Naive B cell (primary cell): ENCODE data around the gene BPTF. TPM values are rescaled to one million over a fixed set of nuclear protein-coding genes. Genes with fewer than 3 reads are reported as not detected.
"Not testable (repeated sequence)": the region's sequence is repeated elsewhere in the genome, so short reads cannot be mapped to it uniquely, and the experiment has no call there.

Experiments used
- ATAC-seq, 2 donors: fragments of 150-1000 bp; cut with Tn5 transposase; 2 replicates each; pipeline ENCODE4 v1.10.0; 2021; ENCODE audit warnings: low read depth in 2 of 2, mild to moderate bottlenecking in 2 of 2, moderate library complexity in 2 of 2
- DNase-seq: peaks from one replicate; pipeline ENCODE4 v3.0.0; 2022
- H3K27ac Mint-ChIP-seq, 6 donors: one replicate each; pipeline ENCODE4 v1.8.0; 2020 to 2022; ENCODE audit warnings: mild to moderate bottlenecking in 6 of 6, mixed read lengths in 6 of 6, moderate library complexity in 5 of 6, inconsistent platforms in 2 of 6
- H3K27me3 Mint-ChIP-seq, 3 donors: one replicate each; pipeline ENCODE4 v1.8.0; 2021 to 2022; ENCODE audit warnings: mixed read lengths in 3 of 3, mild to moderate bottlenecking in 1 of 3
- H3K36me3 Mint-ChIP-seq, 2 donors: one replicate each; pipeline ENCODE4 v1.8.0; 2020 to 2022; ENCODE audit warnings: mixed read lengths in 2 of 2, inconsistent platforms in 1 of 2, mild to moderate bottlenecking in 1 of 2
- H3K4me1 Mint-ChIP-seq, 3 donors: one replicate each; pipeline ENCODE4 v1.8.0; 2020 to 2022; ENCODE audit warnings: mixed read lengths in 3 of 3, inconsistent platforms in 1 of 3, mild to moderate bottlenecking in 1 of 3, moderate library complexity in 1 of 3
- H3K4me3 Mint-ChIP-seq, 8 donors: one replicate each; pipeline ENCODE4 v1.8.0; 2020 to 2022; ENCODE audit warnings: mild to moderate bottlenecking in 8 of 8, mixed read lengths in 8 of 8, moderate library complexity in 8 of 8, inconsistent platforms in 2 of 8
- H3K9me3 Mint-ChIP-seq, 7 donors: one replicate each; pipeline ENCODE4 v1.8.0; 2020 to 2022; ENCODE audit warnings: mixed read lengths in 7 of 7, mild to moderate bottlenecking in 5 of 7, inconsistent platforms in 2 of 7, moderate library complexity in 1 of 7
- polyA plus RNA-seq, 6 donors: library from polyadenylated mRNA; unstranded; fragments of 300-500 nt; fragmentation: Illumina TruSeq; gene quantifications; one replicate each; pipeline ENCODE4 v1.2.3, GENCODE V29; 2021; ENCODE audit warnings: low read depth in 6 of 6

The BPTF gene
- polyA plus RNA-seq, 6 donors from 2014 or later = 13.0 to 41.5 (median 14.6) TPM

DNA sequence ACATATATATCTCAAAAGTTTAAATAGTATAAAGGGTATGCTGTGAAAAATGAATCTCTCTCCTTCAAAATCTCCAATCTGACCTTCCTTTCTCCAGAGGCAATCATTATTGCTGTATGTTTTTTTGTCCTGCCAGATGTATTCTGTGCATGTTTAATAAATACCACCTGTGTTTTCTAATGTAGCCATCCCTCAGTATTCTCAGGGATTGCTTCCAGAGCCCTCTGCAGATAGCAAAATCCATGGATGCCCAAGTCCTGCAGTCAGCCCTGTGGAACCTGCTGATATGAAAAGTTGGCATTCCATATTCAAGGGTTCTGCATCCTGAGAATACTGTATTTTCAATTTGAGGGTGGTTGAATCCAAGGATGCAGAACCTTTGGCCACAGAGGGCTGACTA is 42.9 kb downstream of the BPTF start:
- H3K27me3 Mint-ChIP-seq = no peaks in the 10 kb centered on the region
- H3K36me3 Mint-ChIP-seq = peaks cover 0 to 6% of the 10 kb centered on the region in 2 donors
- DNase-seq (no peak), ATAC-seq (no peak)
- H3K27ac Mint-ChIP-seq = peak overlapping the region in 1 of 6 donors; percentile 14
- no peaks in the 10 kb centered on the region for H3K9me3 Mint-ChIP-seq
- no peak overlapping the region for H3K4me3 Mint-ChIP-seq
- H3K4me1 Mint-ChIP-seq = peaks cover 14 to 30% (median 21%) of the 10 kb centered on the region in 3 donors

DNA sequence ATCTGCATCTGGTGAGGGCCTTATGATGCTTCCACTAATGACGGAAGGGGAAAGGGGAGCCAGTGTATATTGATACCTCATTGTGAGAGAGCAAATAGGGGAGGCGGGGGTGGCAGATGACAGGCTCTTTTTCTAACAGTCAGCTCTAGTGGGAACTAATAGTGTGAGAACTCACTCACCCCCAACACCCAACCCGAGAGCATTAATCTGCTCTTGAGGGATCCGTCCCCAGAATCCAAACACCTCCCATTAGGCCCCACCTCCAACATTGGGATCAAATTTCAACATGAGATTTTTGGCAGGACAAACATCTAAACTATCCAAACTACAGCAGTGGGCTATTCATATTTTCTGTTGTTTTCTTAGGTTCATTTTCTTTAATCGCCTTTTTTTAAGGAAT is 54.4 kb downstream of the BPTF start:
- Mint-ChIP-seq H3K36me3 (peaks cover 0 to 14% of the 10 kb centered on the region in 2 donors), H3K4me1 (peaks cover 2 to 9% (median 4%) of the 10 kb centered on the region in 3 donors), H3K9me3 (no peaks in the 10 kb centered on the region), H3K27me3 (no peaks in the 10 kb centered on the region), H3K4me3 (no peak overlapping the region), H3K27ac (peak overlapping the region in 2 of 6 donors; percentile 23 to 73)
- no peak for ATAC-seq
- DNase-seq = no peak

DNA sequence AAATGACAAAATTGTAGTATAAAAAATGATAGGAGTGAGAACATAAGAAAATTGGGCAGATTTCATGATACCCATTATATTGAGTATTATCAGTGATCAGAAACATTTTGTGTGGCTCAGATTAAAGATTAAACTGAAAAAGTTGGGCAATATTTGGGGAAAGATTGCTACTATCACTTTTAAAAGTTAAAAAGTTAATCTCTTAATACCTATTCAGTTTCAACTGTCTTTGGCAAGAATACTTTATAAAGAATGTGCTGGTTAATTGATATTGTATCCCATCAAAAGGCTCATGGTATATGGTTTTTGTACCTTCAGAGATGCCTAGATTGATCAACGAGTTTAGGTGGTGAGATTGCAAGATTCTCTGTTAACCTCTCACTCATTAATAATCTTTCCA is 55.8 kb downstream of the BPTF start:
- DNase-seq = no peak

DNA sequence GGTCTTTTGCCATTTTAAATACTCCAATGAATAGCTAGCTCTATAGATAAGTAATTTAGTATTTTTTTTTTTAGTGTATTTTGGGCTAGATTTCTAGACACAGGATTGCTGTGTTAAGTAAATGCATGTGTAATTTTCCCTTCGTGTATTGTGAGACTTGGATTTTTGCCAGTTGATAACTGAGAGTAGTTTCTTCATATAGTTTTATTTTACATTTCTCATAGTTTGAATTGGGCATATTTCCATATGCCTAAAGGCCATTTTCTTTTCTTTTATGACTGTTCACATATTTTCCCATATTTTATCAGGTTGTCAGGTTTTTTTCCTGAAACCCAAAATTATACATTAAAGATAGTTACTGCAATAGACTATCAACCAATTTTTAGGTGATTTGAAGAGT is 59.4 kb downstream of the BPTF start:
- DNase-seq = no peak
- Mint-ChIP-seq H3K4me1 (no peaks in the 10 kb centered on the region), H3K36me3 (peaks cover 0 to 11% of the 10 kb centered on the region in 2 donors), H3K27ac (peak overlapping the region in 1 of 6 donors; percentile 21), H3K27me3 (no peaks in the 10 kb centered on the region), H3K9me3 (no peaks in the 10 kb centered on the region), H3K4me3 (no peak overlapping the region)
- ATAC-seq = no peak

More for the DNA sequence above, 55.8 kb downstream of the BPTF start:
- Mint-ChIP-seq H3K4me1 (peaks cover 2 to 9% (median 4%) of the 10 kb centered on the region in 3 donors), H3K27me3 (no peaks in the 10 kb centered on the region), H3K36me3 (peaks cover 0 to 14% of the 10 kb centered on the region in 2 donors), H3K9me3 (no peaks in the 10 kb centered on the region), H3K4me3 (no peak overlapping the region), H3K27ac (peak overlapping the region in 1 of 6 donors; percentile 22)
- ATAC-seq = no peak

DNA sequence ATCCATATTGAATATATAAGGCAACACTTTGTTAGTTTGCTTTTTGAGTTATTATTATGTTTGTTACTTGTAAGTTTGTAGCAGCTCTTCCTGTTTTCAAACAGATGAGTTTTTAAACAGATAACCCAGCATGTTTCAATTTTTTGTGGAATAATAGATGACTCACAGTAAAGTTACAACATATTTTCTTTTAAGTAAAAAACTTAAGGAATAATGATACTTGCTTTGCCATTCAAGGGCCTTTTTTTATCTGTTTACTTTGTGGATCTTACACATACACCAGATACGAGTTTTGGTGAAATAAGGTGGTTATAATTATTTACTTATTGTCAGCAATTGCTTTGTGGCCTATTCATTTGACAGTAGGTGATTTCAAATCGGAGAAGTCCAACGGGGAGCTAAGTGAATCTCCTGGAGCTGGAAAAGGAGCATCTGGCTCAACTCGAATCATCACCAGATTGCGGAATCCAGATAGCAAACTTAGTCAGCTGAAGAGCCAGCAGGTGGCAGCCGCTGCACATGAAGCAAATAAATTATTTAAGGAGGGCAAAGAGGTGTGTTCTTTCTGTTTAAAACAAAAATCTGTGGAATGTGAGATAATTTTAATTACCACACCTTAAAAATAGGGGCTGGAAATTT is 66.3 kb downstream of the BPTF start:
- no peak for ATAC-seq
- no peaks in the 10 kb centered on the region for H3K27me3 Mint-ChIP-seq
- no peak for DNase-seq
- peaks cover 0 to 15% (median 0%) of the 10 kb centered on the region in 3 donors for H3K4me1 Mint-ChIP-seq
- no peak overlapping the region for H3K27ac Mint-ChIP-seq
- no peaks in the 10 kb centered on the region for H3K9me3 Mint-ChIP-seq
- no peak overlapping the region for H3K4me3 Mint-ChIP-seq
- H3K36me3 Mint-ChIP-seq = peaks cover 0 to 18% of the 10 kb centered on the region in 2 donors

DNA sequence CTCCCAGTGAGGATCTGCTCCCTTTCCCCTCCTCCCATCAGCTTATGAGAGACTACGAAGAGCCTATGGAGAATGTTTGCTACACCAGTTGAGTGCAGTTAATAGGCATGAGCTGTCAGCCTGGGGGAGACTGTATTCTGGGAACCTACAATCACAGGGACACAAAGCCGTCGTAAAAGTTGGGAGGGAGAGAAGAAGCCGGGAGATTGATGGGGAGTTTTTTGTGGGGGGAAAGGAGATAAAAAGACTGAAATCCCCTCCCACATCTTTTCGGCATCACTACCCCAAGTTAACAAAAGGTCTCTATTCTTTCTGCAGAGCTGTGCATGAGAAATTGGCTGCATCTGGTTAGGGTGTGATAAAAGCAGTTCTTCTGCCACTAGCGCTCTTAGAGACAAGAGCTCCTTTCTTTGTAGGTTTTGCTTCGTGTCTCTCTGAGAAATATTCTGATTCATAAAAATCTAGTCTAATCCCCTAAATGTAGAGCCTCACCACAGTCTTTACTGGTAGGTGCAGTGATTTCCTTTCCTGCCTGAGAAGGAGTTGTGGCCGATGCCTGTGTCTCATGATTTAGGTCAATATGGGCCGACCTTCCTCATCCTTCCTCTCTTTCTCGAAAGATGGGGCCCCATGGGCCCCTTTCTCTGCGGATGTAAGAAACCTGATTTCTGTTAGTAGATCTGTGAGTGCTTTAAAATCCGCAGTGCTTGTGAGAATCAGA is 77.4 kb downstream of the BPTF start:
- DNase-seq = no peak
- no peak for ATAC-seq
- Mint-ChIP-seq H3K36me3 (peaks cover 0 to 7% of the 10 kb centered on the region in 2 donors), H3K27me3 (no peaks in the 10 kb centered on the region), H3K9me3 (no peaks in the 10 kb centered on the region), H3K4me3 (no peak overlapping the region), H3K4me1 (no peaks in the 10 kb centered on the region), H3K27ac (peak overlapping the region in 2 of 6 donors; percentile 38 to 74)

DNA sequence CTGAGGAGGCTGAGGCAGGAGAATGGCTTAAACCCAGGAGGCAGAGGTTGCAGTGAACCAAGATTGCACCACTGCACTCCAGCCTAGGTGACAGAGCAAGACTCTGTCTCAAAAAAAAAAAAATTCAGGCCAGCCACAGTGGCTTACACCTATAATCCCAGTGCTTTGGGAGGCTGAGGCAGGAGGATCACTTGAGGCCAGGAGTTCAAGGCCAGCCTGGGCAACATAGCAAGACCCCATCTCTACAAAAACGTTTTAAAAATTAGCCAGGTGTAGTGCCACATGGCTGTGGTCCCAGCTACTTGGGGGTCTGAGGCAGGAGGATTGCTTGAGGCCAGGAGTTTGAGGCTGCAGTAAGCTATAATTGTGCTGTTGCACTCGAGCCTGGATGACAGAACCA is 80.0 kb downstream of the BPTF start:
- not testable (repeated sequence) for H3K4me3 Mint-ChIP-seq, H3K27me3 Mint-ChIP-seq, H3K9me3 Mint-ChIP-seq, ATAC-seq, H3K4me1 Mint-ChIP-seq, DNase-seq
- Mint-ChIP-seq H3K27ac (peak overlapping the region in 2 of 6 donors; percentile 58 to 89), H3K36me3 (peaks cover 0 to 15% of the 10 kb centered on the region in 2 donors)

DNA sequence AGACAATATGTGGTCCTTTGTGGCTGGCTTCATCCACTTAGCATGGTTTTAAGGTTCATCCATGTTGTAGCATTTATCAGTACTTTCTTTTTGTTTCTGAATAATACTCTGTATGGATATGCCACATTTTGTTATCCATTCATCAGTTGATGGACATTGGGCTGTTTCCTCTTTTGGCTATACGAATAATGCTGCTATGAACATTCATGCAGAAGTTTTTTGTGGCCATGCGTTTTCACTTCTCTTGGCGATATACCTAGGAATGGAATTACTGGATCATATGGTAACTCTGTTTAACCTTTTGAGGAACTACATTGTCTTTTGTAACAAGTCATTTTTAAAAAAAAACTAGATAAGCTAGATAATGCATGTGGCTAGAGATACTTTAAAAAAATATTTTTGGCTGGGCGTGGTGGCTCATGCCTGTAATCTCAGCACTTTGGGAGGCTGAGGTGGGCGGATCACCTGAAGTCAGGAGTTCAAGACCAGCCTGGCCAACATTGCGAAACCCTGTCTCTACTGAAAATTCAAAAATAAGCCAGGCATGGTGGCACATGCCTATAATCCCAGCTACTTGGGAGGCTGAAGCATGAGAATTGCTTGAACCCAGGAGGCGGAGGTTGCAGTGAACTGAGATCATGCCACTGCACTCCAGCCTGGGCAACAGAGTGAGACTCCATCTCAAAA is 85.0 kb downstream of the BPTF start:
- H3K4me1 Mint-ChIP-seq, DNase-seq, H3K4me3 Mint-ChIP-seq, ATAC-seq, H3K27me3 Mint-ChIP-seq, H3K9me3 Mint-ChIP-seq: not testable (repeated sequence)
- Mint-ChIP-seq H3K27ac (peak overlapping the region in 1 of 6 donors; percentile 37), H3K36me3 (peaks cover 20 to 25% of the 10 kb centered on the region in 2 donors)

DNA sequence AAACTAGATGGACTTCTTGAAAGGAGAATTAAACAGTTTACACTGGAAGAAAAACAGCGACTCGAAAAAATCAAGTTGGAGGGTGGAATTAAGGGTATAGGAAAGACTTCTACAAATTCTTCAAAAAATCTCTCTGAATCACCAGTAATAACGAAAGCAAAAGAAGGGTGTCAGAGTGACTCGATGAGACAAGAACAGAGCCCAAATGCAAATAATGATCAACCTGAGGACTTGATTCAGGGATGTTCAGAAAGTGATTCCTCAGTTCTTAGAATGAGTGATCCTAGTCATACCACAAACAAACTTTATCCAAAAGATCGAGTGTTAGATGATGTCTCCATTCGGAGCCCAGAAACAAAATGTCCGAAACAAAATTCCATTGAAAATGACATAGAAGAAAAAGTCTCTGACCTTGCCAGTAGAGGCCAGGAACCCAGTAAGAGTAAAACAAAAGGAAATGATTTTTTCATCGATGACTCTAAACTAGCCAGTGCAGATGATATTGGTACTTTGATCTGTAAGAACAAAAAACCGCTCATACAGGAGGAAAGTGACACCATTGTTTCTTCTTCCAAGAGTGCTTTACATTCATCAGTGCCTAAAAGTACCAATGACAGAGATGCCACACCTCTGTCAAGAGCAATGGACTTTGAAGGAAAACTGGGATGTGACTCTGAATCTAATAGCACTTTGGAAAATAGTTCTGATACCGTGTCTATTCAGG is 85.9 kb downstream of the BPTF start:
- Mint-ChIP-seq H3K27ac (peak overlapping the region in 4 of 6 donors; percentile 28 to 75 (median 50)), H3K4me3 (no peak overlapping the region), H3K36me3 (peaks cover 20 to 31% of the 10 kb centered on the region in 2 donors)

DNA sequence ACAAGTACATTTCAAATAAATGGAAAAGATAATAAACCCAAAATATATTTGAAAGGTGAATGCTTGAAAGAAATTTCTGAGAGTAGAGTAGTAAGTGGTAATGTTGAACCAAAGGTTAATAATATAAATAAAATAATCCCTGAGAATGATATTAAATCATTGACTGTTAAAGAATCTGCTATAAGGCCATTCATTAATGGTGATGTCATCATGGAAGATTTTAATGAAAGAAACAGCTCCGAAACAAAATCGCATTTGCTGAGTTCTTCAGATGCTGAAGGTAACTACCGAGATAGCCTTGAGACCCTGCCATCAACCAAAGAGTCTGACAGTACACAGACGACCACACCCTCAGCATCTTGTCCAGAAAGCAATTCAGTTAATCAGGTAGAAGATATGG is 86.8 kb downstream of the BPTF start:
- ATAC-seq (no peak), DNase-seq (no peak)
- Mint-ChIP-seq H3K27ac (peak overlapping the region in 3 of 6 donors; percentile 34 to 46 (median 37)), H3K4me1 (peaks cover 4 to 11% (median 7%) of the 10 kb centered on the region in 3 donors), H3K9me3 (no peaks in the 10 kb centered on the region), H3K4me3 (no peak overlapping the region), H3K36me3 (peaks cover 20 to 31% of the 10 kb centered on the region in 2 donors), H3K27me3 (no peaks in the 10 kb centered on the region)

More for the DNA sequence above, 85.9 kb downstream of the BPTF start:
- ATAC-seq = no peak
- H3K9me3 Mint-ChIP-seq = no peaks in the 10 kb centered on the region
- H3K27me3 Mint-ChIP-seq = no peaks in the 10 kb centered on the region
- H3K4me1 Mint-ChIP-seq = peaks cover 4 to 11% (median 7%) of the 10 kb centered on the region in 3 donors
- DNase-seq = no peak

DNA sequence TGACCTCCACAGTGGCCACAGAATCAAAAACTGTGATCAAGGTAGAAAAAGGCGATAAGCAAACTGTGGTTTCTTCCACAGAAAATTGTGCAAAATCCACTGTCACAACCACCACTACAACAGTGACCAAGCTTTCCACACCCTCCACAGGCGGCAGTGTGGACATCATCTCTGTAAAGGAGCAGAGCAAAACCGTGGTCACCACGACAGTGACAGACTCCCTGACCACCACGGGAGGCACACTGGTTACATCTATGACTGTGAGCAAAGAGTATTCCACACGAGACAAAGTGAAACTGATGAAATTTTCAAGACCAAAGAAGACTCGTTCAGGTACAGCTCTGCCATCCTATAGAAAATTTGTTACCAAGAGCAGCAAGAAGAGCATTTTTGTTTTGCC is 87.4 kb downstream of the BPTF start:
- H3K4me1 Mint-ChIP-seq = peaks cover 4 to 11% (median 7%) of the 10 kb centered on the region in 3 donors
- H3K36me3 Mint-ChIP-seq = peaks cover 17 to 31% of the 10 kb centered on the region in 2 donors
- no peaks in the 10 kb centered on the region for H3K27me3 Mint-ChIP-seq
- no peaks in the 10 kb centered on the region for H3K9me3 Mint-ChIP-seq
- peak overlapping the region in 1 of 6 donors; percentile 34 for H3K27ac Mint-ChIP-seq
- no peak overlapping the region for H3K4me3 Mint-ChIP-seq
- ATAC-seq = no peak
- no peak for DNase-seq

DNA sequence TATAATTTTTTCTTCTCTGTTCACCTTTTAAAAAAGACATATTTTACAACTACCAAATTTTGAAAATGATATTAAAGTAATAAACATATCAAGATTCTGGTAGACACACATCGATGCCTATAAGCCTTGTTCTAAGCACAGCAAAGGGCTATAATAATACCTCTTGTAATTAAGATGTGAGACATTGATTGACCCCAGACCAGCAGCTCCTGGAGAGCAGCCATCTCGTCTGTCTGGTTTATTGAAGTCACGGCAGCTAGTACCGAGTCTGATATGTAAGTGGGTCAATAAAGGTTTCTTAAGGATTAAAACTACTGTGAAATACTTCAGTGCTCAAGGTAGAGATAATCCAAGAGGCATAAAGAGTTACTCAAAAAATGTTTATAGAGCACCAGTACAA is 94.9 kb downstream of the BPTF start:
- Mint-ChIP-seq H3K4me1 (peaks cover 4 to 9% (median 6%) of the 10 kb centered on the region in 3 donors), H3K9me3 (no peaks in the 10 kb centered on the region), H3K36me3 (peaks cover 0 to 24% of the 10 kb centered on the region in 2 donors), H3K27ac (no peak overlapping the region), H3K4me3 (no peak overlapping the region), H3K27me3 (no peaks in the 10 kb centered on the region)
- no peak for ATAC-seq
- DNase-seq = no peak

DNA sequence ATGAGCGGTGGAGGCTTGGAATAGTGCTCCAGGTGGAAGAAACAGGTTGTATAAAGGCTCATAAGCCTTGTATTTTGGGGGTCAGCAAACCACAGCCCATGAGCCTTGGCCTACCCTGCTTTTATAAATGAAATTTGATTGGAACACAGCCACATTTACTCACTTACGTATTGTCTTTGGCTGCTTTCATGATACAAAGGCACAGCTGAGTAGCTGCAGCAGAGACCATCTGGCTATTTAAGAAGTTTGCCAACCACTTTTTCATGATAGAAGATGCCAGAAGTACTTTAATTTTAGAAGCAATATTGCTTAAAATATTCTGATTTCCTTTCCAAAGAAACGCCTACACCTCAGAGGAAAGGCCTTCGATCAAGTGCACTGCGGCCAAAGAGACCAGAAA is 97.2 kb downstream of the BPTF start:
- Mint-ChIP-seq H3K36me3 (peaks cover 0 to 17% of the 10 kb centered on the region in 2 donors), H3K27ac (peak overlapping the region in 3 of 6 donors; percentile 17 to 70 (median 42))

More for the DNA sequence above, 97.2 kb downstream of the BPTF start:
- no peak for DNase-seq
- ATAC-seq = no peak
- H3K9me3 Mint-ChIP-seq = no peaks in the 10 kb centered on the region
- H3K4me3 Mint-ChIP-seq = peak overlapping the region in 1 of 8 donors; percentile 29
- no peaks in the 10 kb centered on the region for H3K27me3 Mint-ChIP-seq
- peaks cover 0 to 4% (median 0%) of the 10 kb centered on the region in 3 donors for H3K4me1 Mint-ChIP-seq
